HEK293 (cell line): ENCODE data around the gene WDR55.

Experiments used
- TCF7L2 ChIP-seq: IDR thresholded peaks from 2 replicates; pipeline ENCODE4 v1.6.1; 2011; ENCODE audit warnings: low read depth, mild to moderate bottlenecking, inconsistent platforms, low read length, moderate library complexity, borderline replicate concordance
- ZNF350 ChIP-seq: fragments of 450-650 bp; formaldehyde crosslinking; IDR thresholded peaks from 2 replicates; pipeline ENCODE4 v1.5.0; 2017; ENCODE audit warnings: missing biosample characterization, mild to moderate bottlenecking, missing genetic modification characterization

DNA sequence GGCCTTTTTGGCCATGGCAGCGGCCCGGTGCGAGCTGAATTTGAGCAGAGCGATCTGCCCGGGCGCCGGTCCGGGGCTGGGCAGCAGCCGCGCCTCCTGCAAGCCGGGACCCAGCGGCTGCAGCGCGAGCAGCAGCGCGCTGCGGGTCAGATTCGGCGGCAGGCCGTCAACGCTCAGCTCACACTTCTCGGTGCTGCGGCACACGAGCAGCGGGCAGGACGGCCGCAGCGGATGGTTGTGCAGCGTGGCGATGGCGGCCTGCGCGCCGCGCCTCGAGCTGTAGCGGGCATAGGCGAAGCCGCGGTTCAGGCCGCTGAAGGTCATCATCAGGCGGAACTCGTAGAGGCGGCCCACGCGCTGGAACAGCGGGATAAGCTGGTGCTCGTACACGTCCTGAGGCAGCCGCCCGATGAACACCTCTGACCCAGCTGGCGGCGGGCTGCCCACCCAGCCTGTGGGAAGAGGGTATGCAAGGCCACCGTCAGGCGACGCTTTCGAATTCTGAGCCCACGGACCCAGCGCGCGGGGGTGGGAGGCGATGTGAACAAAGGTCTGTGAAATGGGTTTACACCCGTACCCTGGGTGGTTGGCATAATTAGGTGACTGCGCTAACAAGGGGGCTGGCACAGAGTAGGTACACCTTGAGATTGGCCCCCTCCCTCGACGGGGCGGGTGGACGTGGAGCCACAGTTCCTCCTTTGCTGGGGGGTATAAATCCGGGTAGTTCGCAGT, 7.9 kb downstream of the WDR55 start:
- TF ChIP-seq ZNF350 (tag by site-specific recombination) (no peak), TCF7L2 (no peak)
